Measurements from ENCODE around the gene PRPS1L1.

Gene PRPS1L1

DNA sequence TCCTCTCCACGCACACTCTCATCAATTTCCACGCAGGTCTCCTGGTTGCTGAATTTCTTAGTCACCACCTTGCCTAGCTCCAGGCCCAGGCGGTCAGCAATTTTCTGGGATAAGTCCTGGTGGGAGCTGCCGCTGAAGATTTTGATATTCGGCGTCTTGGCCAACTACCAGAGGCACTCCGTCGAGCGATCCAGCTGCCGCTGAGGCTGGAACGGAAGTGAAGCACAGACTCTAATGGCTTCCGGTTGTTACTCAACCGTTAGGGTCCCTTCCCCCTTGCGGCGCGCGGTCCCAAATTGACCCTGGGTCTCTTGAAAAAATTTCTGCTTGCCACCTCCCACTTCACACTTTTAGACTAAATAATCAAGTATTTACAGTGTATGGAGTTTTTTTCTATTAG, at the start of gene PRPS1L1:
Gene PRPS1L1, minus strand, starts transcription at position 219 of the 400 bp plus-strand sequence.
- no peak for DNase-seq

DNA sequence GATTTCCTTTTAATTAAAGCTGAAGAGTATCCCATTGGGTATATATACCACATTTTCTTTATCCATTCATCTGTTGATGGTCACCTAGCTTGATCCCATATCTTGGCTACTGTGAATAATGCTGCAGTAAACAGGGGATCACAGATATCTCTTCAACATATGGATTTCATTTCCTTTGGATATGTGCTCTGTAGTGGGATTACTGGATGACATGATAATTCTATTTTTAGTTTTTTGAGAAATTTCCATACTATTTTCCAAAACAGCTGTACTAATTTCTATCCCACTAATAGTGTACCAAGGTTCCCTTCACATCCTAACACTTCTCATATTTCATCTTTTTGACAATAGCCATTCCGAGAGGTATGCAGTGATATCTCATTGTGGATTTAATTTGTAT, 48.8 kb upstream of the PRPS1L1 start:
- DNase-seq: no peak

DNA sequence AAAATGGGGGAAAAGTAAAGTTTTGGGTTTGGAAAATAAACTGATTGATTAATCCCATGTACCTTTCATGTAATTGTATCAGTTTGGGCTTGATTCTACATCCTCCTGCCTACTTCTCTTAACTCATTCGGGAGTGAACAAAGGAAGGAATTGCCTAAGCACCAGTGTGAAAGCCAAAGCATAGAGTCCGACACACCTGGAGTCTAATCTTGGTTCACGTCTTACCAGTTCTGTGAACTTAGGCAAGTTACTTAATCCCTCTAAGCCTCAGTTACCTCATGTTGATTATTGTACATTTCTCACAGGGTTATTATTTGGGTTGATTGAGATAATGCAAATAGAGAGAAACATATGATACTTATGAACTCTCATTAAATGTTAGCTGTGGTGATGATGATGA, 41.1 kb upstream of the PRPS1L1 start:
- DNase-seq: no peak

DNA sequence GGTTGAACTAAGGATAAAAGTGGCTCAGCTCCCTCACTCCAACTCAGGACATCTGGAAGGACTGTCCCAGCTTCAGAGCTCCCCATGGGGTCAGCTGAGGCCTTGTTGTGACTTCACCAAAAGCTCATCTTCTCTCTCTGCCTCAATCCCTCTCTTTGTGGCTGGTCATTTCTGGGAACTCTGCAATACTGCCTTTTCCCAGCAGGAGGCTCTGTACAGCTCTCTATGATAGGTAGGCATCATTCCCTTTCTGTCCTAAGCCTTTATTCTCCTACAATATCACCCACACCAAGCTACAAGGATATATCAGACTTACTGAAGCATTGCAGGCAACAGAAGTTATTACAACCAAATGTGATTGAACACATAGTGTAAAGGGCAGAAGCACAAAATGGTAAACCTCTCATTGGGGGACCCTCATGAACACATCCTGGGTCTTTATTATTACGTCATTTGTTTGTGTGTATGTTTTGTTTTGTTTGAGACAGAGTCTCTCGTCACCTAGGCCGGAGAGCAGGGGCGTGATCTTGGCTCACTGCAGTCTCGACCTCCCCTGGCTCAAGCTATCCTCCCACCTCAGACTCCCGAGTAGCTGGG, 36.7 kb upstream of the PRPS1L1 start:
- no peak for DNase-seq

DNA sequence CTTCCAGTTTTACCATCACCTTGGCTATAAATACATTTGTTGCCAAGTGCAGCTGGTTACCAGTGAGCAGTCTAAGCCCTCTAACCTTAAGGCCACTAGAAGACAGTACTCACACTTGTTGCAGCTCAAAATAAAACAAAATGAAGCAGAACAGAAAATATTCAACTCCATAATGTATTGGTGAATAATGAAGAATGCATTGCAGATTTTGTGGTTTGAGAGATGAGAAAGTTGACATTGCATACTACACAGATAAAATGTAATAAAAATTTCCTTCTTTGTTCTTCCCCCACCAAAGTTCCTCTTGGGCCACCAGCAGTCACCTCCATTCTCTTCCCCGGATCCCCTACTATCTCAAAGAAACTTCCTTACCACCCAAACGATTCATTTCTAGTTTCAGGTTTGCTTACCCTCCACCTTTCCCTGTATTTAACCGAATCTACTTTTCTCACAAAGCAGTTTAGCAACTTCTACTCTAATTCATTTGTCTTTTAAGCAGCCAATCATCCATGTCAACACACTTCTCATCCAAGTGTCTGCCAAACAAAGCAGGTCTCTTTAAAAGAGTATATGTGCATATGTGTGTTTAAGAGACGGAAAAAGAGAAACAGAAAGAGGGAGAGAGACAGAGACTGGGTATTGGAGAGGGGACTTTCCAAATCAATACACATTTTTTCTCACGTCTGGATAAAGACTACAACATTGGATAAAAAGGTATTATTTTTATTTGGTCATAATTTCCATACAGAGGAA, 35.7 kb upstream of the PRPS1L1 start:
- no peak for DNase-seq

DNA sequence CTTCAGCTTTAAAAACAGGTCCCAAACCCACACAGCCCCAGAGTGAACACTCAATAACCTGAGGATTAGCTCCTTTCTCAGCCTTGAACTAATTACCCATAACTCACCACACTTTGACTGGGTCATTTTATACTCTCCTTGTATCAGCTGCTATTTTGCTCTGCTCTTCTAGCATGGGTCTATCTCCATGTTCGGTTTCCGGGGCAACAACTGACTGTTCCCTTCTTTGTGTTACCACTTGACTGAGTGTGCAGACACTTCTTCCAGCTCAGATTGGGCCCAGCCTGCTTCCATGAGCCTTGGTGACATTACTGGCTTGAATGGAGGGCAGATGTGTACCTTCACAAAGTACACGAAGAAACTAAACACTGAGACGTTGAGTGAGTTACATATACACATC, 31.5 kb upstream of the PRPS1L1 start:
- DNase-seq: no peak

DNA sequence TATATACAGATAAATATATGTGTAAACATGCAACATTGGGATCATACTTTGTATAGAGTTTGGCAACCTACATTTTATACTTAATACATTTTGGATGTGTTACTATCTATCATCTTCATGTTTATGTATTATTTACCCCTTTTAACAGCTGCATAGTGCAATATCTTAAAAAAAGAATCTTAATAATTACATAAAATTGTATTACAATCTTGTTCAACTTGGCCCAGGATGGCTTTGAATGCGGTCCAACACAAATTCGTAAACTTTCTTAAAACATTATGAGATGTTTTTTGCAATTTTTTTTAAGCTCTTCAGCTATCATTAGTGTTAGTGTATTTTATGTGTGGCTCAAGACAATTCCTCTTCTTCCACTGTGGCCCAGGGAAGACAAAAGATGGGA, 26.3 kb upstream of the PRPS1L1 start:
- DNase-seq: no peak

DNA sequence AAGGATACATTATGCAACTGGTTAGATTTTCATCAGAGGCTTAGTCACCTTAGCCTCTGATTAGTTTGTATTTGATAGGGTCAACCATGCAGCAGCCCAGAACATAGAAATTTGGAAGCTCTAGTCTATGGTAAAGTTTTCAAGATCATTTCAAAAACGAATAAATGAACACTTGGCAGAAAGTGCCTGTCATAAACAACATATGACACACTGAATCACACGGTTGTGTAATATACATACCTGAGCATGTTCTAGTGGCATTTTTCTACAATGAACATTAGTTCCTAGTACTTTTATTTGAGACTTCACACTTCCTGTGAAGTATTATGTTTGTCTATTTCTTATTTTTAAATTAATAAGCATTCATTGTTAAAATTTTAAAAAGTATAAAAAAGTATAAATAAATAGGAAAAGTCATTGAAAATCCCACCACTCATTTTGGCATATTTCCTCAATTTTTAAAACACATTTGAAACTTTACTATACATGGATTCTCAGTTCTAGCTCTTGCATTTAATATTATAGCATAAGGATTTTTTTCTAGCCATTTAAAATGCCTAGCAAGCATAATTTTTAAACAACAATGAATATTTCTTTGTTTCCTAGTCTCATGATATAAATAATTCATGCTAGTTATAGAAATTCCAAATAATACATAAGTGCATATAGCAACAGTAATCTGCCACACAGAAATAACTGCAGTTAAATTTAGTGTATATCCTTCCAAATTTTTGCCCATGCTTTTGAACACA, 25.7 kb upstream of the PRPS1L1 start:
- DNase-seq: no peak

DNA sequence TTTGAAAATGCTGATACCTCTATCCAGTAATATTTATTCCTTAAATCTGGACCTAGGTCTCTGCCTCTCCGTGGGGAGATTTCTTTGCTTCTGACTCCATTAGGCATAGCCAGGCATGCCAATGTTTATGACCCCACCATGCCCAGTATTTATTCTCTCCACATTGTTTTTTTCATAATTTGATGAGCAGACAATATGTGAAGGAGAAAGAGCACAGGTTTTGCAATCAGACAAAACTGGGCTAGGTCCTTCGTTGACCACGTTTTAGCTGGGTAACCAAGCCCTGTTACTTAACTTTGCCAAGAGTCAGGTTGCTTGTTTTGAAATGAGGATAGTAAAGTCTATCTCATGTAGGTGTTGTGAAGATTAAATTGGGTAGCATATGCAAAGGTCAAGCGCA, 21.6 kb upstream of the PRPS1L1 start:
- DNase-seq: no peak

DNA sequence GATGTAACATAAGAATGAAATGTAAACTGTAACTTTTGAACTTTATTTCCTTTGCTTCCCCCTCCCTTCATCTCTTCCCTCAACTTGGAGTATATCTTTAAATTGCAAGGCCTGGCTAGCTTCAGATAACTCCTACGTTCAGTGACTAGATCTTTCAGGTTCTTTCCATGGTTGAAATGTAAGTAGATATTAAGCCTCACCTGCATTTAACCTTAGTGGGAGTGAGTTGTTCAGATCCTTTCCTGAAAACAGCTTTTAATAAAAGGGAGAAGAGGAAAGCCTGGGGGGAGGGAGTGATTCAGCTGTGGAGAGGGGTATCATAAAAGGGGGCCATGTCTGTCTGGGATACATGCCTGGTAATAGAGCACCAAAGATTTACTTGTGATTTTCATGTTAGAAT, 19.0 kb upstream of the PRPS1L1 start:
- DNase-seq: no peak

DNA sequence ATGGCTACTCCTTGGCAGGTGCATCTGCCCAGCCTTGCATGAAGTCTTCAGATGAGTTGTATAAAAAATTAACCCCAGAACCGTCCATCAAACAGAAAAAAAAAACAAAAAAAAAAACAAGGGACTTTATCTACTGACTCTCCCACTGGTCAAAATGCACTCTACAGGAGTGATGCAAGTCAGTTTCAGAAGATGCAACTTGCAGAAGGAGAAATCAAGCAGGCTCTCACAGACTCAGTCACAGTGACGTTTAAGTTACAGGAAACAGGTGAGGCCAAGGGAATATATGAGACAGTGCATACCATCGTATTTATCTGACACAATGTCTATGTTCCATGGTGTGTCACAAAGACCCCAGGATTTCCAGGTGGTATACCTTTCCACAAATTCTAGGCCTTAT, 17.5 kb upstream of the PRPS1L1 start:
- no peak for DNase-seq

DNA sequence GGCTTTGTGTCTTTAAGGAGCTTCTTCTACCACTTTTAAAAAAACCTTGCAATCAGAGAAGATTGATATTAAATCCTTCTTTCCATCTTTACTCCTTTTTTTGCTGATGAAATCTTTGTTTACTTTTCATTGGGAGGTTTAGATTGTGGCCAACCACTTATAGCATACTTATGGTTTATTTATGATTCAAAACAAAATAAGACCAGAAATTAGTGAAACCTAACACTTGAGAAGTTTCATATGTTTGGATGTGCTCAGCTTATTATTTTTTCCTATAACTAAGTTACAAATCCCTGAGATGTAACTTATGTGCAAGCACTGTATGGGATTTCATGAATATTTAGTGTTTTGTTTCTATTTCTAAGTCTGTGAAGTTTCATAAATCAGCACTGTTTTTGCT, 13.5 kb upstream of the PRPS1L1 start:
- DNase-seq: no peak

DNA sequence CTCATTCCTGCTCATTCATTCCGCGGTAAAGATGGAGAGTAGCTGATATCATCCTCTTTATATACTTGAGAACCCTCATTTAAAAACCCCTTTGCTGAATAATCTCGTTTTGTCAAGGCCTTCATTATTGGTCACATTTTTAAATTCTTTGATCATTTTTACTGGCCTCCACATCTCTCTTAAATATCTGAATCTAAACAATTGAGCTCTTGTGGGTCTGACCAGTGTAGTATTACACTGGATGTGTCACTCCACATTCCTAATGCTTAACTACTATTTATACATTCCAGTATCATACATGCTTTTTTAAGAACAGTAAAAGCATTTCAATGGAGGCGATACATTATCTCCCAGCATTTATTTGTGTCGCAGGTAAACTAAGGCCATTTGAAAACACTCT, 12.6 kb upstream of the PRPS1L1 start:
- DNase-seq: no peak

DNA sequence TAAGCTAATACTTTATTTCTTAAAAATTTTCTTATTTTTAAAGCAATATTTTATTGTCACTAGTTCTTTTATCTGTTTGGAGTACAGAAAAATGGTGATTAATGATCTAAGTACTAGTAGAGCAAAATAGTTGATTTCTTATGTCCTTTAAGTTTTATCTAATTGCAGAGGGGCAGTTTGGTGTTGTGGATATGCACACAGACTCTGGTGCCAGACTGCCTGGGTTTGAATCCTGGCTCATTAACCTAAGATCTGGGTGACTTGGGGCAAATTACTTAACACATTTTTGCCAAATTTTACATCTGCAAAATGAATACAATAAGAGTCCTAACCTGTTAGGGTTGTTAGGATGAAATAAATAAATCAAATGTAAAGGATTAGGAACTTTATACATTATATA, 10.7 kb upstream of the PRPS1L1 start:
- no peak for DNase-seq

DNA sequence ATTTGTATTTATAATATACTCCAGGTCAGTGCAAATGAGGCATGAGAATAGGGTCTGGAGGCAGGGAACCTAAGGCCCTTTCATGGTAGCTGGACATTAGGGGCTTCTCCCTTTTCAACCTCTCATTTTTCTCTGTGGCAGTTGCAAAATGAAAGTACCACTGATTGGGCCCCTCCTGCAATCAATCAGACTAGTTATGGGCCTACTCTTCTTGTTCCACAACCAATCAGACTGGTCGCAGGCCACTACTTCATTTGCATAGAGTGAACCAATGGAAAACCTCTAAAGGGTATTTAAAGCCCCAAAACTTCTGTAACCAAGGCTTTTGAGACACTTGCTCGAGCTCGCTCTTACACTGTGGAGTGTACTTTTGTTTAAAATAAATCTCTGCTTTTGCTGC, 10.0 kb upstream of the PRPS1L1 start:
- DNase-seq: no peak

DNA sequence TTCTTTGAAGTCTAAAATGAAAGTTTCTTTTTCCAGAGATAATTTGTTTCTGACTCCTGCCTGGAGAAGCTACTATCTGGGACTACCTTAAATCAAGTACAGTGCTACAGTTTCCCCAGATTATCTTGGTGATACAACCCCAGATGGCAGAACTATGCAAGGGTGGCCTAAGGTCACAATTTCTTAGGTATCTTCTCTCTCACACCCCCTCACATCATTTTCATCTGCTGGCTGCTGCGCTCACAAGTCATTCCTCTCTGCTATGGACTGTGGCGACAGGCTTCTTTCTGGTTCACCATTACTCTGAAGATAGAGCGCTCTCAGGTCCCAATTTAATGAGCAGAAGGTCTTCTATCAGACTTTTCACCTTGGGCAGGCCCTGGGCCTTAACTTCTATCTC, 9.1 kb upstream of the PRPS1L1 start:
- no peak for DNase-seq

DNA sequence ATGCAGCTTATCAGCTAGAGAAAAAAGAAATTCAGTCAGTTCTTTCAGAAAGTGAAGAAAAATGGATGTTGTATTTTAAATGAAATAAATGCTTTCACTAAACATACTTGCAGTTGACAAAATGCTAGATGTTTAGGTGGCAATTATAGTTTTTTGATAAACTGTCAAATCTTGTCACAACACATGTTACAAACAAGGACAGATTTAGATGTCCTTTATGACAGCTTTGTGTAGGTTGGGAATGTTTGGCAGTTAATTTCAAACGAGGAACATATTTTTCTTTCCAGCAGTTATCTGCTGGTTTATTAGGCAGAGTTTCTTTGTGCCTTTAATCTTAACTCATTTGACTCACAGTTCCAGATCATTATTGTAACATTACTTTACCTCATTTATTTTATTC, 3.1 kb upstream of the PRPS1L1 start:
- no peak for DNase-seq

DNA sequence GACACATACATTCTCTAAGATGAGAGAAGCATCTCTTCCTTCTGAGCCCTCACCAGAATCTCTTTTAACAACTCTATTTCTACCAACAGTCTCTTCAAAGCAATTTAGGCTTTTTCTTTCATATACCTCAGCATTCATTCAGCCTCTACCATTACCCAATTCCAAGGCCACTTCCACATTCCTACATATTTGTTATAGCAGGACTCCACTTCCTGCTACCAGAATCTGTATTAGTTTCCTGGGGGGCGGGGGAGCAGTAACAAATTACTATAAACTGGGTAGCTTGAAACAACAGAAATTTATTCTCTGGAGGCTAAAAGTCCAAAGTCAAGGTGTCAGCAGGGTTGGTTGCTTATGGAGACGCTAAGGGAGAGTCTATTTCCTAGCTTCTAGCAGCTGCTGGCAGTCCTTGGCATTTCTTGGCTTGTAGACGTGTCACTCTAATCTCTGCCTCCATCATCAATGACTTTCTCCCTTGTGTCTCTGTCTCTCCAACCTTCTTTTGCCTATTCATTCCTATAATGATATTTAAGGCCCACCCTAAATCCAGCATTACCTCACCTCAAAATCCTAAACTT, 7.4 kb downstream of the PRPS1L1 start:
- no peak for DNase-seq

DNA sequence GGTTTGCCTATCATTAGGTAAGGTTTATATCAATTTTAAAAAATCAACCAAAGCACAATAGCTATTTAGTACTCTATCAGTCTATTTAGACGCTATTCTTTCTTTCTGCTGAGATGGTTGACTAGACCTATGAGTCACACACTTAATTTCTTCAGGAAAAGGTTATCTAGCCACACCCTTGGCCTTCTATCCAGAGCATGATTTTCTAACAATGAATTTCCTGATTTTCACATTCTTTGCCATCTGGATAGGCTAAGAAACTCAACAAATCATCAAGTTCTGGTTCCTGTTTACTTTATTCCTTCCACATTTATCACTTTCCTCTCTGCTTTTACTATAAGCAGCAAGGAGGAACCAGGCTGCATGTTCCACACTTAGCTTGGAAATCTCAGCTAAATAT, 8.1 kb downstream of the PRPS1L1 start:
- peak; percentile 38 for DNase-seq

DNA sequence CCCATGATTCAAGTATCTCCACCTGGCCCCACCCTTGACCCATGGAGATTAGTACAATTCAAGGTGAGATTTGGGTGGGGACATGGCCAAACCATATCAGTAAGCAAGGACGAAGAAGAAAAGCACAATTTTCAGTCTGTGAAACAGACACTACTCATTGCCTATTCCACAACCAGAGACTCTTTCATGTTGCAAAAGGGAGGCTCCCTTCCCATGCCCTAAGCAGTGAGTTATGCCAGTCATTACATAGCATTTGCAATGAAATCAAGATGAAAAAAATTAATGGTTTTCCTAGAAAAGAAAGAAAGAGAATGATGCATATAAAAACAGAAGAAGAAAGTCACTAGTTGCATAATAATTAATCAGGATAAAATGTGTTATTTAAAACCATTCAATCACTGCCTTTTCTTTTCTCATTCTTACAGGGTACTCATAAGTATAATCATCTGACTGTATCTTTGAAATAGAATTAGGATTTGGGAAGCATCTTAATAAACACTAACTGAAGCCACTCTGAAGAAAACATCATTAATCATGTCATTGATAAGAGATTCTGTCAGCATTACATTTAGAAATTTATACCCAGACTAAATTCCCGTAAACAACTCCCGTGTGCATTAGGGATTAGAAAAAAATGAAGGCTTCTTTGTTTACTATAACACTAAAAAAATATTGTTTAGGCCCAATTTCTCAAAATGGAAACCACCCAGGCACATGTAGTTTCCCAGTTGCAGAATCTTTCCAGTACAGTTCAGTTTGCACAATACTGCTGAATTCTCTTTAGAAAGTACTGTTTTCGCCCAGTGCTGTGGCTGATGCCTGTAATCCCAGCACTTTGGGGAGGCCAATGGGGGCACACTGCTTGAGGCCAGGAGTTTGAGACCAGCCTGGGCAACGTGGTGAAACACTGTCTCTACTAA, 9.1 kb downstream of the PRPS1L1 start:
- DNase-seq: no peak

DNA sequence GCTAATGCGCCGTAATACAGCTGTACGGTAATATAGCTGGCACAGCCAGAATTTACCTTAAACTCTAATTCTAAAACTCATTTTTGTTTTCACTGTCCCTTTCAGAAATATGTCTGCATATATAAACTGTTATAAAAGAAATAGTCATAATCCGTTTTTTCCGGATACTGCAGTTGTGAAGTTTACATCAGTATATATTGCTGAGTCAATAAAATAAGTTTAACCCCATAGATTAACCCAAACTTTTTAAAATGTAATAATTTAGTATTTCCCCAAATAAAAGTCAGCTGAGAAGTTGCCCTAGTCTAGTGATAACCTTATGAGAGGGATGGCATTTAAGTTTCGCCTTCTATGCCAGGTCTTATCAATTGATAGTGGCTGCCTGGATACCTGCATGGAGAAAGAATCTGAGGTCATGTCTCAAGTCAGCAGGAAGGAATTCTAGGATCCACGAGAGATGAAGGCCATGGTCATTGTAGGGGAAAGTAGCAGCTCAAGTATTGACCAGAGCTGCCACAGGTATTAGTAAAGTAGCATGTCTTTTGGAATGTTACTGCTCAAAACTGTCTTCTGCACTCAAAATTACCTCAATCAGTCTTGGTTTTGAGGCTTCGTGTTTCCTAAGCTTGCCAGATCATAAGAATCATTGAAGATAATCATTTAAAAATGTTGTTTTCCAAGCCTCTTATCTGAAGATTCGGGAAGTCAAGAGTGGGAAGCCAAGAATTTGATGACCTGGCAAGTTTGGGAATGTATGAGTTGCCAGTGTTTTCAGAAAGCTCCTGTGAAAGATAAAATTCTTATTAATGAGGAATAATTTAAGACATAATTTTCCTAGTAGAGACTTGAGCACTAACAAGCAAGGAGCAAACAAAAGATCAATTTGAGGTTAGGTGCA, 10.8 kb downstream of the PRPS1L1 start:
- no peak for DNase-seq

DNA sequence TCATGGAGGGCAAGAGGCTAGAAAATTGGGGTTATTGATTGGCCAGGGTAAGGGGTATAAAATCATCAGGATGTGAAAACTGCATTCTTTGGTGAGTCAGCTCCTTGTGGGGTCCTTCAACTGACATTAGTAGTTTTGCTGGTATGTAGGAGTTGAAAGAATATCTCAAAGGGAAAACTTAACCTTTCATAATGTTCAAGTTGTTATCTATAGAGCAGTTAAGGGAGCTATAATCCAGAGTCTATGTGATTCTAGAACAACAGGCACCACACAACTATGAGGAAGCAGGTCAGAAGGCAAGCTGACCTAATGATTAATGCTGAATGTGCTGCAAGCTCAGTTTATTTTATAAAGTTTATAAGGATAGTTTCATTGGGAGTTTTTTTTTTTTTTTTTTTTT, 13.7 kb downstream of the PRPS1L1 start:
- DNase-seq: peak; percentile 52

Data from kidney glomerular epithelial cell (primary cell).